Amygdala (tissue), 56 donors: ENCODE data around the gene TARBP1.
A peak's percentile ranks its signal among the peaks of the same experiment; 100 is the strongest.

Experiments used
- DNase-seq, 56 donors: peaks; one replicate each; lab custom pipeline; 2025; lab: John Stamatoyannopoulos, UW

TARBP1 gene

GRCh38 chr1:234356615-234357269 lies 122.2 kb downstream of the TARBP1 start:
- peak in 13 of 56 donors; percentile 2 to 32 (median 8) for DNase-seq

DNA sequence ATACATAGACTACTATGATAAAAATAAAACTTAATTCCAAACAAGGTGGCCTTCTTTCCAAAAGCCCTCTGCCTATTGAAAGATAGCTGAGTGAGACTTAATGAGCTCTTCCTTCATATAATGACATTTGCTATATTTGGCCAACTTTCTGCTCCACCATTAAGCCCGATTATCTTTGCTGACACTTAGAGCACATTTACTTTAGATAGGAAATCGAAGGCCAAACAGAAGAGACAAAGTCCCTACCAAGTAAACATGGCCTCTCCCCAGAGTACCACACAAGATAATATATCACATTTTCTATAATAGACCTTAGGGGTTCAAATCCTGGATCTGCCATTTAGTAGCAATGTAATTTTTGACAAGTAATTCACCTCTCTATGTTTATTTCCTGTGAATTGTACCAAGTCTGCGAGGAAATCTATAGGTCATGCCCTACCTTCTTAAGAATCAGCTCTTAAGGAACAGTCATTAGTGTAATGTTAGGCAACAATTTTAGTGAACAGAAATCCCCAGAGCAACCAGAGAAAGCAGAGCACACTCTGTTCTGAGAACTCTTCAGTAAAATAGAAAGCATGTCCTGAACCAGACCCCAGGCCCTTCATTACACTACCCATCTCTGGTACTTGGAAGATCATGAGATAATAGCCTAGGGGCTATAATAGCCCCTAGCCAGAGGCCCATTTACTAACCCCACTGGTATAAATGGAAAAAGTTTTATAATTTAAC lies 123.0 kb downstream of the TARBP1 start:
- DNase-seq: no peak

DNA sequence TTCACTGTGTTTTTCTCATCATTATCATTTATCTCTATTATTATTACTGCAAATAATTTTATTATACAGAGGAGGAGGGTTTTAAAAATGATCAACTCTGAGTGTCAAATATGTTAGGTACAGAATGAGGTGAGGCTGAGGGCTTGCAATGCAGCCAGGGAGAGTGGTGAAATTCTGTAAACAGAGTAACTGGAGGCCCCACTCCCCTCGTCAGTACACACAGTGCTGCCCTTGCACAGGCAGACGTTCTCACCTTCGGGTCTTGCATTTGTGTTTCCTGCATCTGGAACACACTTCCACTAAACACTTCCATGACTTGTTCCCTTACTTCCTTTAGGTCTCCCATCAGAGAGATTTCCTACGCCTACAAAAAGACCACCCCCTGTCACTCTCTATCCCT lies 130.0 kb downstream of the TARBP1 start:
- DNase-seq: no peak

DNA sequence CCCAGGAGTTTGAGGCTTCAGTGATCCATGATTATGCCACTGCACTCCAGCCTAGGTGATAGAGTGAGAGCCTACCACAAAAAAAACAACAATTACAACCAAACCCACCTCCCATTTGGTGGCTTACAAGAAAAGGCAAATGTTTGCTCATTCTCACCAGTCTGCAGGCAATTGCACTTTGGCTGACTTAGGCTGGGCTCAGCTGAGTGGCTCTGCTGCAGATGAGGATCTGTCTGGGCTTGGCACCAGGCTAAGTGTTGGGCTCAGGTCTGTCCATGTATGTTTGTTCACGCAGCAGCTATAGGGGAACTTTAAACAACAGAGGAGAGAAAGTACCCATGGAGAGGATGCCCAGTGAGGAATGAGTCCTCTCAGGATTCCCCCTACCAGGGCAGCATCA lies 133.7 kb downstream of the TARBP1 start:
- DNase-seq: no peak

DNA sequence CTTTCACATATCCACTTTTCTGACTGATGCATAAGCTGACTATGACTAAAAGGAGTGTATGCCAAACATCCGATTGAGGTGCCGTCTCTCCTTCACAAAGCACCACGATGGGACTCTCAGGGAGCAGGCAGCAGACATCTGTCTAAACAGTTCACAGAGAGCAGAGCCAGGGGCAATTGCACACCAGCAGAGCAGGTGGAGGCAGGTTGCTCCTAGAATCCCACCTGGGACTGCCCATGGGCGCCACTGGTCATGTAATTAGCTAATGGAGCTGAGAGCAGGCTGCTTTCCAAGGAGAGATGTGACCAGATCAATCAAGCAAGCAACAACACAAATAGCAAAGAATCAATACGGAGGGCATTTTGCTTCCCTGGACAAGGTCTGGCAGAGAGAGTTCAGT lies 136.2 kb downstream of the TARBP1 start:
- DNase-seq: no peak
